HEK293T (cell line): ENCODE data around the gene GRAMD1A.
"Not testable (repeated sequence)": the region's sequence is repeated elsewhere in the genome, so short reads cannot be mapped to it uniquely, and the experiment has no call there.

Source experiments
- CTCF ChIA-PET: fragments of 350-600 bp; formaldehyde crosslinking; extraction: SDS; loops from one replicate; lab custom pipeline; 2021; ENCODE audit warnings: antibody characterized with exemption, inconsistent platforms; lab: Yijun Ruan, JAX
- POLR2A ChIA-PET: fragments of 350-600 bp; formaldehyde crosslinking; extraction: SDS; loops from one replicate; lab custom pipeline; 2020; ENCODE audit warnings: antibody characterized with exemption, inconsistent platforms; lab: Yijun Ruan, JAX
- DNase-seq: peaks from one replicate; pipeline ENCODE4 v3.0.0; 2012; ENCODE audit warnings: mixed read lengths; ENCODE audit errors: extremely low spot score
- ARNT ChIP-seq: fragments of 450-650 bp; IDR thresholded peaks from 2 replicates; pipeline ENCODE4 v1.6.1; 2017; ENCODE audit warnings: mild to moderate bottlenecking
- BHLHE40 ChIP-seq: fragments of 450-650 bp; IDR thresholded peaks from 2 replicates; pipeline ENCODE4 v1.6.1; 2016; ENCODE audit warnings: mild to moderate bottlenecking, moderate library complexity, borderline replicate concordance
- CTBP1 ChIP-seq: fragments of 450-650 bp; IDR thresholded peaks from 2 replicates; pipeline ENCODE4 v1.6.1; 2016; ENCODE audit warnings: borderline replicate concordance
- ELF4 ChIP-seq: fragments of 450-650 bp; IDR thresholded peaks from 2 replicates; pipeline ENCODE4 v1.6.1; 2017; ENCODE audit warnings: antibody characterized with exemption
- FOXA1 ChIP-seq: fragments of 450-650 bp; IDR thresholded peaks from 2 replicates; pipeline ENCODE4 v1.6.1; 2016; ENCODE audit warnings: mild to moderate bottlenecking
- FOXK2 ChIP-seq: fragments of 450-650 bp; IDR thresholded peaks from 2 replicates; pipeline ENCODE4 v1.6.1; 2016; ENCODE audit warnings: mild to moderate bottlenecking
- FOXM1 ChIP-seq: fragments of 450-650 bp; IDR thresholded peaks from 2 replicates; pipeline ENCODE4 v1.6.1; 2017; ENCODE audit warnings: mild to moderate bottlenecking, borderline replicate concordance
- HDGF ChIP-seq: fragments of 450-650 bp; IDR thresholded peaks from 2 replicates; pipeline ENCODE4 v1.6.1; 2017; ENCODE audit warnings: antibody characterized with exemption, borderline replicate concordance
- L3MBTL2 ChIP-seq: fragments of 450-650 bp; conservative IDR thresholded peaks from 2 replicates; pipeline ENCODE4 v1.6.1; 2016; ENCODE audit warnings: mild to moderate bottlenecking
- LEF1 ChIP-seq: fragments of 450-650 bp; IDR thresholded peaks from 2 replicates; pipeline ENCODE4 v1.6.1; 2017; ENCODE audit warnings: mild to moderate bottlenecking, borderline replicate concordance
- NFRKB ChIP-seq: fragments of 450-650 bp; IDR thresholded peaks from 2 replicates; pipeline ENCODE4 v1.6.1; 2016; ENCODE audit warnings: mild to moderate bottlenecking, moderate library complexity
- SP1 ChIP-seq: fragments of 450-650 bp; IDR thresholded peaks from 2 replicates; pipeline ENCODE4 v1.6.1; 2017
- SUZ12 ChIP-seq: fragments of 450-650 bp; IDR thresholded peaks from 2 replicates; pipeline ENCODE4 v1.6.1; 2016; ENCODE audit warnings: mild to moderate bottlenecking
- TARDBP ChIP-seq: fragments of 450-650 bp; IDR thresholded peaks from 2 replicates; pipeline ENCODE4 v1.6.1; 2016
- ZNF384 ChIP-seq: fragments of 450-650 bp; IDR thresholded peaks from 2 replicates; pipeline ENCODE4 v1.6.1; 2016
- TF ChIP-seq, protein P1 (sequence below): fragments of 450-650 bp; IDR thresholded peaks from 2 replicates; pipeline ENCODE4 v1.6.1; 2016

Gene GRAMD1A

DNA sequence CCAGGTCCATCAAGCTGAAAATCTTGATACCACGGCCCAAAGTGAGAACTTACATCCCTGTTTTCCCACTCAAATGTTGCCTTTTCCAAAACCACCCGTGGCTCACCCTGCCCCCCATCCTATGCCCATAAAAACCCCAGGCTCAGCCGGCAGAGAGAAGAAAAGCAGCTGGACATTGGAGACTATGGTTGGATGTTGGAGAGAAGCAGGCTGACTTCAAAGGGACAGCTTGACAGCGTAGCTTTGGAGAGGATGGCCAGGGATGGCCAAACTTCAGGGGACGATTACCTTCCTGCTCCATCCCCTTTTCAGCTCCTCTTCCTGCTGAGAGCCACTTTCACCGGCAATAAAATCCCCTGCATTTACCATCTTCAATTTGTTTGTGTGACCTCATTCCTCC lies 32.6 kb upstream of the GRAMD1A start:
- DNase-seq: no peak
- TF ChIP-seq CTBP1 (no peak), FOXA1 (no peak), NFRKB (no peak), ZNF384 (no peak), HDGF (no peak), L3MBTL2 (no peak), ARNT (no peak), LEF1 (no peak), BHLHE40 (no peak)
- TF ChIP-seq, protein P1, sequence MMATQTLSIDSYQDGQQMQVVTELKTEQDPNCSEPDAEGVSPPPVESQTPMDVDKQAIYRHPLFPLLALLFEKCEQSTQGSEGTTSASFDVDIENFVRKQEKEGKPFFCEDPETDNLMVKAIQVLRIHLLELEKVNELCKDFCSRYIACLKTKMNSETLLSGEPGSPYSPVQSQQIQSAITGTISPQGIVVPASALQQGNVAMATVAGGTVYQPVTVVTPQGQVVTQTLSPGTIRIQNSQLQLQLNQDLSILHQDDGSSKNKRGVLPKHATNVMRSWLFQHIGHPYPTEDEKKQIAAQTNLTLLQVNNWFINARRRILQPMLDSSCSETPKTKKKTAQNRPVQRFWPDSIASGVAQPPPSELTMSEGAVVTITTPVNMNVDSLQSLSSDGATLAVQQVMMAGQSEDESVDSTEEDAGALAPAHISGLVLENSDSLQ: no peak
- POLR2A ChIA-PET: no interaction called here
- CTCF ChIA-PET: no interaction called here

DNA sequence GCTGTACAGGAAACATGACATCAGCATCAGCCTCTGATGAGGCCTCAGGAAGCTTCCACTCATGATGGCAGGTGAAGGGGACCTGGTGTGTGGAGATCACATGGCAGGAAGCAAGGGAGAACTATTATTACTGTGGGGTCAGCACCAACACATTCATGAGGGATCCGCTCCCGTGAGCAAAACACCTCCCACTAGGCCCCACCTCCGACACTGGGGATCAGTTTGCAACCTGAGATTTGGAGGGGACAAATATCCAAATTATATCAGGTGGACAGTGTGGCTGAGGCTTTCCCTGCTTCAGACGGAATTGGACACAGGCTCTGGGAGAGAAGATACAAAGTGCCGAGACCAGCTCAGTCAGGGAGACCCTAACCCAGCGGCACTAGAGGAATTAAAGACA lies 30.4 kb upstream of the GRAMD1A start:
- CTCF ChIA-PET: no interaction called here
- POLR2A ChIA-PET: no interaction called here
- no peak for DNase-seq
- TF ChIP-seq TARDBP: no peak

DNA sequence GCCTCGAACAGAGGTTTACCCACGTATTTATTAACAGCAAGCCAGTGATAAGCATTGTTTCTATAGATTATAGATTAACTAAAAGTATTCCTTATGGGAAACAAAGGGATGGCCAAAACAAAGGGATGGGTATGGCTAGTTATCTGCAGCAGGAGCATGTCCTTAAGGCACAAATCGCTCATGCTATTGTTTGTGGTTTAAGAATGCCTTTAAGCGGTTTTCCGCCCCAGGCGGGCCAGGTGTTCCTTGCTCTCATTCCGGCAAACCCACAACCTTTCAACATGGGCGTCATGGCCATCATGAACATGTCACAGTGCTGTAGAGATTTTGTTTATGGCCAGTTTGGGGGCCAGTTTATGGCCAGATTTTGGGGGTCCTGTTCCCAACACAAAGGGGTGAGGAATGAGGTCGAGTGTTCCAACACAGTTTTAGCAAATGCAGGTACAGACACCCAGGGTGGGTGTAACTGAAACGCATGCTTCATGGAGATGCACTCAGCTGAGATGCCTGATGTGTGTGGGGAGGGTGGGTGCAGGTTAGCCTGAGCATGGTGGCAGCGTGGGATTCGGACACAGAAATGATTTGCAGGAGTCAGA lies 29.8 kb upstream of the GRAMD1A start:
- CTCF ChIA-PET, POLR2A ChIA-PET, DNase-seq: not testable (repeated sequence)

DNA sequence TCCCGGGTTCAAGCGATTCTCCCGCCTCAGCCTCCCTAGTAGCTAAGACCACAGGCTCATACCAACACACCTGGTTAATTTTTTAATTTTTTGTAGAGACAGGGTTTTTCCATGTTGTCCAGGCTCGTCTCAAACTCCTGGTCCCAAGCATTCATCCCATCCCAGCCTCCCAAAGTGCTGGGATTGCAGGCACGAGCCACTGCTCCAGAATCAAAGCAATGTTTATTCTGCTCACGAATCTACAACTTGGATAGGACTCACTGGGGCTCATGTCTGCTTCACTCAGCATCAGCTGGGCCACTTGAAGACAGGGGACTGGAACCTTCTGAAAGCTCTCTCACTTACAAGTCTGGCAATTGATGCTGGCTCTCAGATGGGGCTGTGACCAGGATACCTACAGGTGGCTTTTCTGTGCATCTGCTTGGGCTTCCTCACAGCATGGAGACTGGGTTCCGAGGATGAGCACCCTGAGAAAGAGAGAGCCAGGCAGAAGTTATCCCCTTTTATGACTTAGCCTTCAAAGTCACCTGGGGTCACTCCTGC lies 27.9 kb upstream of the GRAMD1A start:
- ChIA-PET CTCF (interaction anchor here (0.6 to 0.7 kb wide), 2 partner anchors 23 to 40 kb away, joined by 3 to 4 read pairs; no protein-coding TSS in a partner anchor), POLR2A (interaction anchor here (0.6 kb wide), 1 partner anchor 46 kb away, joined by 3 read pairs; the partner anchor contains the start of gene ZNF30)
- DNase-seq: no peak
- TF ChIP-seq HDGF: no peak
- no peak for TF ChIP-seq CTBP1
- no peak for TF ChIP-seq ELF4
- TF ChIP-seq ARNT: no peak
- TF ChIP-seq, protein P1: no peak
- TF ChIP-seq LEF1: no peak
- no peak for TF ChIP-seq BHLHE40
- no peak for TF ChIP-seq L3MBTL2
- no peak for TF ChIP-seq FOXM1
- no peak for TF ChIP-seq ZNF384

DNA sequence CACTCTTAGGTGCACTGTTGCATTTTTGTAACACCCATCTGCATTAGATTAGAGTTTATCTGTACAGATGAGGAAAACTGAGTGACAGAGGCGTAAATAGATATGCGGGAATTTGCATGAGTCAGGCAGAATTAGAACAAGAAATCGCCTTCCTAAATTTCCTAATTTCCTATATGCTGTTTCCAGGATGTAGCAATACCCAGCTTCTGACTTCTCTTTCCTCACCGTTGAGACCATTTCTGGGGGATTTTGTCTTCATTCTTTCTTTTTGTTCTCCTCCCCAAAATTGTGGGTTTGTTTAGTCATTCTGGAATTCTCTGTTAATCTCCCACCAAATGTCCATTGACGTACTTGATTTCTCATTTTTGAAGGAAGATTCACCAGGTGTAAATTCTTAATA lies 25.5 kb upstream of the GRAMD1A start:
- DNase-seq: no peak
- ChIA-PET CTCF (interaction anchor here (0.5 kb wide), 1 partner anchor 252 kb away, joined by 3 read pairs; no protein-coding TSS in a partner anchor), POLR2A (no interaction called here)
- TF ChIP-seq ELF4: no peak
- no peak for TF ChIP-seq TARDBP
- no peak for TF ChIP-seq FOXM1
- TF ChIP-seq ARNT: no peak
- no peak for TF ChIP-seq ZNF384
- TF ChIP-seq SUZ12: no peak
- TF ChIP-seq, protein P1: no peak
- no peak for TF ChIP-seq HDGF
- TF ChIP-seq NFRKB: no peak
- TF ChIP-seq FOXA1: no peak
- no peak for TF ChIP-seq L3MBTL2
- TF ChIP-seq SP1: no peak
- no peak for TF ChIP-seq LEF1
- no peak for TF ChIP-seq FOXK2
- TF ChIP-seq CTBP1: no peak
- no peak for TF ChIP-seq BHLHE40

DNA sequence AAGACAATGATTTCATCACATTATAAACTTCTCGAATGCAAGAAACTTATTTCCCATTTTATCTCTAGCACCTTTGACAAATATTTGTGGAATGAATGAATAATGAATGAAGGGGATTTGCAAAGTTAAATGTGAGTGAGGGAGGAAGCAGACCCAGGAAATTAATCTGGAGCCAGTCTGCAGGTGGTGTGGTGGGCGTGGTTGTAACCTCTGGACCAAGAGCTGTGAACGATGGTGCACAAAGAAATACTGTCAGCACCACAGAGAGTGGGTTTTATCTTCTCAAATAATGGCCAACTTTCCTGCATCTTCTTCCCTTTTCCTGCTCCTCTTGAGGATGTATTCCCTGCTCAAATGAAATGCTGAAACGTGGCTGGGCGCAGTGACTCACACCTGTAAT lies 25.1 kb upstream of the GRAMD1A start:
- ChIA-PET POLR2A (no interaction called here), CTCF (no interaction called here)
- TF ChIP-seq FOXK2 (no peak), SP1 (no peak), ARNT (no peak), TARDBP (no peak), FOXA1 (no peak), FOXM1 (no peak), ELF4 (no peak), LEF1 (no peak), BHLHE40 (no peak), HDGF (no peak), L3MBTL2 (no peak), SUZ12 (no peak), CTBP1 (no peak), NFRKB (no peak), ZNF384 (no peak)
- TF ChIP-seq, protein P1: no peak
- DNase-seq: no peak
